SK-N-SH (cell line): Measurements from ENCODE around the gene EIF4G2.
A peak's percentile ranks its signal among the peaks of the same experiment; 100 is the strongest.

Source experiments
- EP300 ChIP-seq, 2 experiments: IDR thresholded peaks; 2 replicates each; pipeline versions ENCODE4 v1.4.0 to v1.6.1; 2012; ENCODE audit warnings: borderline replicate concordance in 1 of 2, low read depth in 1 of 2, low read length in 1 of 2
- EZH2phosphoT487 ChIP-seq: fragments of 200-600 bp; sonication (generic); IDR thresholded peaks from 2 replicates; pipeline ENCODE4 v1.6.1; 2017; ENCODE audit warnings: low read depth, mixed run types, mild to moderate bottlenecking, antibody characterized with exemption, moderate library complexity, borderline replicate concordance
- GABPA ChIP-seq: IDR thresholded peaks from 2 replicates; pipeline ENCODE4 v1.4.0; 2012; ENCODE audit warnings: low read depth, mild to moderate bottlenecking
- MXI1 ChIP-seq: IDR thresholded peaks from 2 replicates; pipeline ENCODE4 v1.6.1; 2012; ENCODE audit warnings: mild to moderate bottlenecking, low read depth, low read length, improper control_type of control experiment
- RAD21 ChIP-seq: IDR thresholded peaks from 2 replicates; pipeline ENCODE4 v1.6.1; 2012; ENCODE audit warnings: mild to moderate bottlenecking, low read length
- RFX5 ChIP-seq: IDR thresholded peaks from 2 replicates; pipeline ENCODE4 v1.6.1; 2012; ENCODE audit warnings: mild to moderate bottlenecking, improper control_type of control experiment, low read length
- SMC3 ChIP-seq: IDR thresholded peaks from 2 replicates; pipeline ENCODE4 v1.6.1; 2012; ENCODE audit warnings: low read depth, low read length, improper control_type of control experiment
- TAF1 ChIP-seq: IDR thresholded peaks from 2 replicates; pipeline ENCODE4 v1.6.1; 2012; ENCODE audit warnings: low read depth, mild to moderate bottlenecking, low read length, moderate library complexity, borderline replicate concordance
- ZBTB33 ChIP-seq: IDR thresholded peaks from 2 replicates; pipeline ENCODE4 v1.4.0; 2012; ENCODE audit warnings: low read depth, borderline replicate concordance
- TF ChIP-seq, protein P1 (sequence below): IDR thresholded peaks from 2 replicates; pipeline ENCODE4 v1.4.0; 2012; ENCODE audit warnings: low read depth, borderline replicate concordance
- TF ChIP-seq, protein P2 (sequence below): fragments of 200-600 bp; sonication (generic); IDR thresholded peaks from 2 replicates; pipeline ENCODE4 v1.6.1; 2017; ENCODE audit warnings: antibody characterized with exemption, mild to moderate bottlenecking, moderate library complexity
- TF ChIP-seq, protein P3 (sequence below): IDR thresholded peaks from 2 replicates; pipeline ENCODE4 v1.4.0; 2012; ENCODE audit warnings: low read depth
- TF ChIP-seq, protein P4 (sequence below): IDR thresholded peaks from 2 replicates; pipeline ENCODE4; 2012

DNA sequence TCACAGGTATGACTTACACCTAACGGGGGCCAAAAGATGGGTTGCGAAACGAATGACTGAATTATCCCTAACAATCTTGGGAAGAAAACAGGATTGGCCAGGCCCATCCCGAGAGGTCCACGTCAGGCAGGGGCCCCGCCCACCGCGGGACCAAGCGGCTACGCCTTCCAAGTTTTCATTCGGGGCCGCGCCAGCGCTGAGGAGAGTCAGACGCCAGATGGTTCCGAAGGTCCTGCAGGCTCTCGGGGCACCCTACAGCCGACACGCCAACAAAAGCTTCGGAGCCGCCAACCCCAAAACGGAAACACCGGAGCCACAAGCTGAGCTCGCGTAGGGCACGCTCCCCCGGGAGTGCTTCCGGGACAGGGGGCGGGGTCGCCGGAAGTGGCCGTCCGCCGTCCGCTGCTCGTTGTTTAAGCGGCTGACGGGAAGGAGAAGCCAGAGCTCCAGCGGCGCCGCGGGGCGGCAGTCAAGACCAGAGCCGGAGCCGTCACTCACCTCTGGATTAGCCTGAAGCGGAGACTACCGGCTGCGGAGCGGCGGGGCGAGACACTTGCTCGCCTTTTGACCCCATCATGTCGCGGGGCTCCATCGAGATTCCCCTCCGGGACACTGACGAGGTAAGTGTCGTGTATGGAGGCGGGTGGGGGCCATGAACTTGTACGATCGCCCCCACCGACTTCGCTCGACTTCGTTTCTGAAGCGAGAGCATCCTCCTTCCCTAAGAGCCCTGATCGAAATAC lies 57.7 kb downstream of the EIF4G2 start, which contains the start of gene CTR9:
- TF ChIP-seq RAD21 (peak; percentile 47), TAF1 (peak; percentile 86), SMC3 (no peak; the same call in 1 of the 2 replicates), ZBTB33 (0 out of 2 replicates have a peak, but pooled peaks have one; percentile 31), GABPA (peak; percentile 99), EZH2phosphoT487 (no peak), EP300 (IDR thresholded peaks at IDR 0.05; ENCODE audit: borderline replicate concordance in 1 of 2, low read depth in 1 of 2, low read length in 1 of 2) (peak in 1 of 2 experiments; percentile 30; a peak in 1 of 4 replicates), MXI1 (peak; percentile 70; the same call in 1 of the 2 replicates), RFX5 (peak; percentile 72)
- TF ChIP-seq, protein P1, sequence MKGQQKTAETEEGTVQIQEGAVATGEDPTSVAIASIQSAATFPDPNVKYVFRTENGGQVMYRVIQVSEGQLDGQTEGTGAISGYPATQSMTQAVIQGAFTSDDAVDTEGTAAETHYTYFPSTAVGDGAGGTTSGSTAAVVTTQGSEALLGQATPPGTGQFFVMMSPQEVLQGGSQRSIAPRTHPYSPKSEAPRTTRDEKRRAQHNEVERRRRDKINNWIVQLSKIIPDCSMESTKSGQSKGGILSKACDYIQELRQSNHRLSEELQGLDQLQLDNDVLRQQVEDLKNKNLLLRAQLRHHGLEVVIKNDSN, result no peak
- TF ChIP-seq, protein P2, sequence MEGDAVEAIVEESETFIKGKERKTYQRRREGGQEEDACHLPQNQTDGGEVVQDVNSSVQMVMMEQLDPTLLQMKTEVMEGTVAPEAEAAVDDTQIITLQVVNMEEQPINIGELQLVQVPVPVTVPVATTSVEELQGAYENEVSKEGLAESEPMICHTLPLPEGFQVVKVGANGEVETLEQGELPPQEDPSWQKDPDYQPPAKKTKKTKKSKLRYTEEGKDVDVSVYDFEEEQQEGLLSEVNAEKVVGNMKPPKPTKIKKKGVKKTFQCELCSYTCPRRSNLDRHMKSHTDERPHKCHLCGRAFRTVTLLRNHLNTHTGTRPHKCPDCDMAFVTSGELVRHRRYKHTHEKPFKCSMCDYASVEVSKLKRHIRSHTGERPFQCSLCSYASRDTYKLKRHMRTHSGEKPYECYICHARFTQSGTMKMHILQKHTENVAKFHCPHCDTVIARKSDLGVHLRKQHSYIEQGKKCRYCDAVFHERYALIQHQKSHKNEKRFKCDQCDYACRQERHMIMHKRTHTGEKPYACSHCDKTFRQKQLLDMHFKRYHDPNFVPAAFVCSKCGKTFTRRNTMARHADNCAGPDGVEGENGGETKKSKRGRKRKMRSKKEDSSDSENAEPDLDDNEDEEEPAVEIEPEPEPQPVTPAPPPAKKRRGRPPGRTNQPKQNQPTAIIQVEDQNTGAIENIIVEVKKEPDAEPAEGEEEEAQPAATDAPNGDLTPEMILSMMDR, result peak; percentile 29; the same call in 1 of the 2 replicates
- TF ChIP-seq, protein P3, sequence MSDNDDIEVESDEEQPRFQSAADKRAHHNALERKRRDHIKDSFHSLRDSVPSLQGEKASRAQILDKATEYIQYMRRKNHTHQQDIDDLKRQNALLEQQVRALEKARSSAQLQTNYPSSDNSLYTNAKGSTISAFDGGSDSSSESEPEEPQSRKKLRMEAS, result peak; percentile 97
- TF ChIP-seq, protein P4, sequence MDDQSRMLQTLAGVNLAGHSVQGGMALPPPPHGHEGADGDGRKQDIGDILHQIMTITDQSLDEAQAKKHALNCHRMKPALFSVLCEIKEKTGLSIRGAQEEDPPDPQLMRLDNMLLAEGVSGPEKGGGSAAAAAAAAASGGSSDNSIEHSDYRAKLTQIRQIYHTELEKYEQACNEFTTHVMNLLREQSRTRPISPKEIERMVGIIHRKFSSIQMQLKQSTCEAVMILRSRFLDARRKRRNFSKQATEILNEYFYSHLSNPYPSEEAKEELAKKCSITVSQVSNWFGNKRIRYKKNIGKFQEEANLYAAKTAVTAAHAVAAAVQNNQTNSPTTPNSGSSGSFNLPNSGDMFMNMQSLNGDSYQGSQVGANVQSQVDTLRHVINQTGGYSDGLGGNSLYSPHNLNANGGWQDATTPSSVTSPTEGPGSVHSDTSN, result peak; percentile 70
